ENCODE measurements around the gene TNFRSF25.

The TNFRSF25 gene

DNA sequence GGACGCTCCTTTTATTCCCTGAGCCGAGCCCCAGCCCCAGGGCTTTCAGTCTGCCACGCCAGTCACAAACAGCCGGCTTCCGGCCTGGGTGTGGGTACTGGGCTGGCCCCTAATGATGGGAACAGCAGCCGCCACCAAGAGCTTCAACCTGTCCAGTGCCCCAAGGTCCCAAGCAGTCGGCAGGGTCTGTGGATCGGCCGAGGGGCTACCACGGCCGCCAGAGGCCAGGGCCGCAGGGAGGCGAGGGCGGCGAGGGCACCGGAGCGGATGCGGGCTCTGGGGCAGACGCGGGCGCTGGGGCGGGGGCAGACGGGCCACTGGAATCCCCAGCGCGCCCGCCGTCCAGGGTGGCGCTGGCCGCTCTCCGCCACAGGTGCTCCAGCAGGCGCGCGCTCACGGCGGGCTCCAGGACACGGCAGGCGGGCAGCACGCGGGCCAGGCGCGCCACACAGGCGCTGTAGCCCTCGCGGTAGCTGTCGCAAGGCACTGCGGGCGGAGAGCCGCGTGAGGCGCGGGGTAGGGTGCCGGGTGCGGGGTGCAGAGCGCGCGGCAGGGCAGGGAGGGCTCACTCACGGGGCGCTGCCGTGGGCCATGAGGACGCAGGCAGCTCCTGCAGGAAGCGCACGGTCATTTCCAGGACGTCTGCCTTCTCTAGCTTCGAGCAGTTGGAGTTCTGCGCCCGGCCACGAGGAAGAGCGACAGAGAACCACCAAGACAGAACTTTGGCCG lies 47.1 kb downstream of the TNFRSF25 start:
- no peak for DNase-seq (ENCODE audit: low read depth, low spot score)

DNA sequence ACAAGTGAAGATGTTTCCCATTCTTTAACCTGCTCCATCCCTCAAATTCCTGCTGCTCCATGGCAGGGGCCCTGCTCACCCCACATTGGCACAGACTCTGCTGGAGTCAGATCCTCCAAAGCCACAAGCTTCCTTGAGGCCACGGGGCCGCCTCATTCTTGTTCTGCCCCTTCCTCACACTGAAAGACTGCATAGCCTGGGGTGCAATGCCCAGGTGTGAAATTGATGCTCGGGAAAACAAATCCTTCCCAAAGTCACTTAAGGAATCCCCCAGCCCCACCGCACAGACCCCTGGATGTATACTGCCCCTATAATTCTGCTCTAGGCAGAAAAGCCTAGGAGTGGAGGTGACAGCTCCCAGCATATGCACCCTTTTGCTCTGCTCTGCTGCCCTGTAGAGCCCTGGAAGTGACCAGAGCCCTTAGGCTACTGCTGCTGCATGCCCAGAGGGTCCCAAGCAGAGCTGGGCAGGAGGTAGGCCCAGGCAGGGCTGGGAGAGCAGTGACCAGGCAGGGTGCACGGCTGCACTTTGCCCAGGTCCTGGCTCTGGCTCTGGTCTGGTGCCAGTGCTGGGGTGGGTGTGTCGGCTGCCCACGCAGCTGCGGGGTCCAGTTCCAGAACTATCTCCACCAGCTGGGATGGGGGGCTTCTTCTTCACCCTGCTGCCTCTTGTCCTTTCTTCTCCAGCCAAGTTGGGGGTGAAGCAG lies 47.9 kb downstream of the TNFRSF25 start:
- no peak for DNase-seq (ENCODE audit: low read depth, low spot score)

DNA sequence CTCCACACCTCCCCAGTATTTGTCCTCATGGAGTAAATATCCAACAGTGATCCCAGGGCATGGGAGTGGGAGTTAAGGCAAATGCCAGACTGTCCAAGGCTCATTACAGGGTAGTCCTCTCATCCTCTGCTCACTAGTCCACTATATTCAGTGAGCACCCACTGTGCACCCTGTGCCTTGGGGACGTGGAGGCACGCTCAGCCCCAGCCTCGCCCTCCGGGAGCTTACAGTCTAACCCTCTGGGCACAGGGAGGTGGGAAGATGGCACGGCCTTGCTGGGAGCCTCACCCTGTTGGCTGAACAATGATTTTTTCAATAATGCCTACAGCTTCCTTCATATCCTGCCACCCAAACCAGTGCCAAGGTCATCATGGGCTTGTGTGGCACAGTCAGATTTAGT lies 49.1 kb downstream of the TNFRSF25 start:
- DNase-seq (ENCODE audit: low read depth, low spot score) = no peak

DNA sequence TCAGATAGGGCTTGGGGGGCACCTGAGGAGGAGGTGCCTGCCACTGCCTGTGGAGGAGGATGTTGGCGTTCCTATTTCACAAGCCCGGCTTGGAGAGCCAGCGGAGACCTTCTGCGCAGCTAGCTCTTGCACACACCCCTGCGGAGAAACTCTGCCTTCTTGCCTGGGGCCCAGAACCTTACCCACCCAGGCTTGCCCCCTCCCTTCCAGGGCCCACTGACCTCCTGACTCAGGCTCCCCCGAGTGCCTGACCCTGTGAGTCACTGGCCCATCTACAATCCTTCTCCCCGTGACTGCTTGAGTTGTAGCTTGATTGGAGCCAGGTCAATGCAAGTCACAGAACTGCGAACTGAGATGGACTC lies 49.7 kb downstream of the TNFRSF25 start:
- DNase-seq (ENCODE audit: low read depth, low spot score) = no peak

DNA sequence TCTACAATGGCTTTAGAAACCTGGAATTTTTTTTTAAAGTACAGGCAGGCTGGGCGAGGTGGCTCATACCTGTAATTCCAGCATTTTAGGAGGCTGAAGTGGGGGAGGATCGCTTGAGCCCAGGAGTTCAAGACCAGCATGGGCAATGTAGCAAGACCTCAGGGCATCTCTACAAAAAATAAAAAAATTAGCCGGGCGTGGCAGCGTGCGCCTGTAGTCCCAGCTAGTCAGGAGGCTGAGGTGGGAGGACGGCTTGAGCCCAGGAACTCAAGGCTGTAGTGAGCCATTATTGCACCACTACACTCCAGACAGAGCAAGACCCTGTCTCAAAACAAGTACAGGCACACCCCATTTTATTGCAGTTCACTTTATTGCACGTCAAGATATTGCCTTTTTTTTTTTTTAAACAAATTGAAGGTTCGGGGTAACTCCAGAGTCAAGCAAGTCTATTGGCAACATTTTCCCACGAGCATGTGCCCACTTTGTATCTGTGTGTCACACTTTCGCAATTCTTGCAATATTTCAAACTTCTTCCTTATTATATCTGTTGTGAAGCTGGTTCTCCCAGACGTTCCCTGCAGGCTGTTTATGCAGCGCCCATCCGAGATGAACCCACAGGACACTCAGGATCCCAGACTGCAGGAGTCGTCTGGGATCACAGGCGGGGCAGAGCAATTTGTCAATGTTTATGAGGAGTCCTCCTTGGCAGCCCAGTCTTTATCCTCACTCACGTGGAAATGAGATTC lies 50.9 kb downstream of the TNFRSF25 start:
- DNase-seq (ENCODE audit: low read depth, low spot score) = no peak

DNA sequence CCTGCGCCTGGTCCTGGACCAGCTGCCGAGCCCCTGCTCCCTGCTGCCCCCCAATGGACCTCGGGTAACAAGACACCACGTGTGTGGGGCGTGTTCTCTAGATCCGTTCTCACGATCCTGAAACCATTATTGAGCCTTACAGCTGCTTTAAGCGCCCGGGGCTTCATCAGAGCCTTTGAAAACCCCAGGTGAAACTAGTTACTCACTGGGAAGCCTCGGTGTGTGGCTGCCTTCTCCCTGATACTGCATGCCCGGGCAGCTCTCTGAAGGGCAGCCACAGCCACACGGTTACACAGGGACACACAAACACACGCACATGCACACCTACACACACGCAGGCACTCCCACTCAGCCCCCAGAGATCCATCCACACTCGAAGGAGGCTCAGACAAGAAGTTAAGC lies 51.5 kb downstream of the TNFRSF25 start:
- peak; percentile 92 for DNase-seq (ENCODE audit: low read depth, low spot score)

DNA sequence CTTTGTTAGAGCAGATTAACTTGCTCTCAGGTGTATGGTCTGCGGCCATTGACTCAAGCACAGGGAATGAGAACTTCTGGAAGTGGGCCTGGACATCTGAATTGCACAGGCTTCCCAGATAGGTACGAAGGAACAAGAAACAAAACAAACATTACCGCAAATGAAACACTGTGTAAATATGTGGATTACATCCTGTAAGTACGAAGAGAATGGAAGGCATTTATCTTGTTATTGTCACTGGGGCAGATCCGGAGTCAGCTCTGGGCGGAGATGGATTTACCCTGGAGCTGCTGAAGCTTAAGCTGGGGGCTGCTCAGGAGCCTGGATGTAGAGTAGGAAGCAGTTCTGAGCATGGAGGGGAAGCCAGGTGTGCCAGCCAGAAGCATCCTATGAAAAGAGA lies 53.1 kb downstream of the TNFRSF25 start:
- no peak for DNase-seq (ENCODE audit: low read depth, low spot score)

Measured in ELF-1 (cell line).